Left cardiac atrium (tissue), 2 donors: Measurements from ENCODE around the gene DCUN1D5. TPM values are rescaled to one million over a fixed set of nuclear protein-coding genes. Genes with fewer than 3 reads are reported as not detected.

Experiments used
- total RNA-seq, 2 donors: library from RNA; stranded (reverse); fragmentation: NEBNext Ultra II Directional; extraction: Animal tissue kit (Norgen Biotek cat#: 25700); gene quantifications; one replicate each; pipeline ENCODE4 v1.2.1, GENCODE V29; 2021
- donor health status: DM: no; HTN: yes; CAD: no; lungs with severe emphysema.
- donor health status: DM: yes; HTN: yes; CAD: no.

The DCUN1D5 gene
- total RNA-seq, 2 donors from 2014 or later = 18.5 to 25.4 TPM

Other genes starting within 250 kb of the DCUN1D5 start
- not detected for gene MMP3, start 248.6 kb downstream of the DCUN1D5 start, total RNA-seq
- not detected for gene MMP12, start 217.2 kb downstream of the DCUN1D5 start, total RNA-seq
- gene MMP13, start 136.4 kb downstream of the DCUN1D5 start, total RNA-seq = not detected
- gene DYNC2H1, start 17.3 kb upstream of the DCUN1D5 start, total RNA-seq = 1 to 10 TPM; 6.5 to 7.2 TPM